KMS-11 (cell line): ENCODE data around the gene NBAS.

Experiments
- H2AFZ ChIP-seq: fragments of 200-600 bp; sonication (generic); 2 replicates; pipeline ENCODE4 v1.6.1; 2016; ENCODE audit warnings: antibody characterized with exemption, mixed run types, low read depth
- H3K27ac ChIP-seq: fragments of 200-600 bp; sonication (generic); 2 replicates; pipeline ENCODE4 v1.6.1; 2016; ENCODE audit warnings: mild to moderate bottlenecking, mixed run types
- H3K27me3 ChIP-seq: fragments of 200-600 bp; sonication (generic); 2 replicates; pipeline ENCODE4 v1.6.1; 2017; ENCODE audit warnings: mild to moderate bottlenecking, low read depth, mixed run types, moderate library complexity; ENCODE audit not compliant: insufficient read depth
- H3K36me3 ChIP-seq: fragments of 200-600 bp; sonication (generic); 2 replicates; pipeline ENCODE4 v1.6.1; 2017; ENCODE audit warnings: mild to moderate bottlenecking, mixed run types; ENCODE audit not compliant: insufficient read depth
- H3K4me1 ChIP-seq: fragments of 200-600 bp; sonication (generic); 2 replicates; pipeline ENCODE4 v1.6.1; 2016; ENCODE audit warnings: mild to moderate bottlenecking, low read depth, mixed run types; ENCODE audit not compliant: poor library complexity, severe bottlenecking
- H3K4me2 ChIP-seq: fragments of 200-600 bp; sonication (generic); 2 replicates; pipeline ENCODE4 v1.7.0; 2016; ENCODE audit warnings: mild to moderate bottlenecking, mixed run types
- H3K4me3 ChIP-seq: fragments of 200-600 bp; sonication (generic); IDR thresholded peaks from 2 replicates; pipeline ENCODE4 v1.6.1; 2017; ENCODE audit warnings: low read depth, low read length, mixed read lengths; ENCODE audit not compliant: insufficient read depth
- H3K79me2 ChIP-seq: fragments of 200-600 bp; sonication (generic); 2 replicates; pipeline ENCODE4 v1.6.1; 2016; ENCODE audit warnings: low read depth, mixed run types; ENCODE audit not compliant: insufficient read depth
- H3K9ac ChIP-seq: fragments of 200-600 bp; sonication (generic); 2 replicates; pipeline ENCODE4 v1.6.1; 2016; ENCODE audit warnings: mild to moderate bottlenecking, mixed run types
- H4K20me1 ChIP-seq: fragments of 200-600 bp; sonication (generic); 2 replicates; pipeline ENCODE4 v1.6.1; 2016; ENCODE audit warnings: mild to moderate bottlenecking, mixed run types; ENCODE audit not compliant: insufficient read depth
- TF ChIP-seq, protein P1 (sequence below): fragments of 200-600 bp; sonication (generic); conservative IDR thresholded peaks from 2 replicates; pipeline ENCODE4 v1.6.1; 2017; ENCODE audit warnings: low read depth, mild to moderate bottlenecking, antibody characterized with exemption, low read length, moderate library complexity, mixed read lengths

The NBAS gene

DNA sequence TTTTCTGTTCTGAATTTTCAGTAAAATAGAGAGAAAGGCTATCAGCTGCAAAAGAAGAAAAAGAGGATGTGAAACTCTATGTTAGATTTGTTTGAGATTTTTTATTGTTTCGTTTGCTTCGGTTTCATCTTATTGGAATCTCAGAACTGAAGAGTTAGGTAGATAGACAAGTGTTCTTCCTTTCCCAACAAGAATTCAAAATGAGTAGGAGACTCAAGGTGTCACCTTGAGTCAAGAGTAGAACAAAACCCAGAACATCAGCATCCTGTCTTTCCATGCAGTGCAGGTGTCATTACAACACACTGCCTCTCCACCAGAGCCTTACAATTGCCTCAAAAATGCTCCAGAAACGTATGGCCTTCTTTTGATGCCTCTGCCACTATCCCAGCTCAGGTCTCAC is 21.1 kb downstream of the NBAS start:
- Histone ChIP-seq H3K4me2 (no peak overlapping the region), H4K20me1 (no peaks in the 10 kb centered on the region), H3K79me2 (no peaks in the 10 kb centered on the region), H3K36me3 (no peaks in the 10 kb centered on the region), H2AFZ (no peak overlapping the region), H3K4me3 (no peak overlapping the region), H3K27me3 (no peaks in the 10 kb centered on the region), H3K9ac (no peak overlapping the region), H3K27ac (no peak overlapping the region), H3K4me1 (peaks cover 2% of the 10 kb centered on the region)
- TF ChIP-seq, protein P1, sequence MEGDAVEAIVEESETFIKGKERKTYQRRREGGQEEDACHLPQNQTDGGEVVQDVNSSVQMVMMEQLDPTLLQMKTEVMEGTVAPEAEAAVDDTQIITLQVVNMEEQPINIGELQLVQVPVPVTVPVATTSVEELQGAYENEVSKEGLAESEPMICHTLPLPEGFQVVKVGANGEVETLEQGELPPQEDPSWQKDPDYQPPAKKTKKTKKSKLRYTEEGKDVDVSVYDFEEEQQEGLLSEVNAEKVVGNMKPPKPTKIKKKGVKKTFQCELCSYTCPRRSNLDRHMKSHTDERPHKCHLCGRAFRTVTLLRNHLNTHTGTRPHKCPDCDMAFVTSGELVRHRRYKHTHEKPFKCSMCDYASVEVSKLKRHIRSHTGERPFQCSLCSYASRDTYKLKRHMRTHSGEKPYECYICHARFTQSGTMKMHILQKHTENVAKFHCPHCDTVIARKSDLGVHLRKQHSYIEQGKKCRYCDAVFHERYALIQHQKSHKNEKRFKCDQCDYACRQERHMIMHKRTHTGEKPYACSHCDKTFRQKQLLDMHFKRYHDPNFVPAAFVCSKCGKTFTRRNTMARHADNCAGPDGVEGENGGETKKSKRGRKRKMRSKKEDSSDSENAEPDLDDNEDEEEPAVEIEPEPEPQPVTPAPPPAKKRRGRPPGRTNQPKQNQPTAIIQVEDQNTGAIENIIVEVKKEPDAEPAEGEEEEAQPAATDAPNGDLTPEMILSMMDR = no peak

- Histone ChIP-seq H3K4me1 (peaks cover 2% of the 10 kb centered on the region), H3K27me3 (no peaks in the 10 kb centered on the region), H3K4me2 (no peak overlapping the region), H3K27ac (no peak overlapping the region), H3K9ac (no peak overlapping the region), H3K36me3 (no peaks in the 10 kb centered on the region), H4K20me1 (no peaks in the 10 kb centered on the region), H3K79me2 (no peaks in the 10 kb centered on the region), H2AFZ (no peak overlapping the region), H3K4me3 (no peak overlapping the region)
- TF ChIP-seq, protein P1 = no peak
Measured at GRCh38 chr2:15538792-15539191, 22.3 kb downstream of the NBAS start.

DNA sequence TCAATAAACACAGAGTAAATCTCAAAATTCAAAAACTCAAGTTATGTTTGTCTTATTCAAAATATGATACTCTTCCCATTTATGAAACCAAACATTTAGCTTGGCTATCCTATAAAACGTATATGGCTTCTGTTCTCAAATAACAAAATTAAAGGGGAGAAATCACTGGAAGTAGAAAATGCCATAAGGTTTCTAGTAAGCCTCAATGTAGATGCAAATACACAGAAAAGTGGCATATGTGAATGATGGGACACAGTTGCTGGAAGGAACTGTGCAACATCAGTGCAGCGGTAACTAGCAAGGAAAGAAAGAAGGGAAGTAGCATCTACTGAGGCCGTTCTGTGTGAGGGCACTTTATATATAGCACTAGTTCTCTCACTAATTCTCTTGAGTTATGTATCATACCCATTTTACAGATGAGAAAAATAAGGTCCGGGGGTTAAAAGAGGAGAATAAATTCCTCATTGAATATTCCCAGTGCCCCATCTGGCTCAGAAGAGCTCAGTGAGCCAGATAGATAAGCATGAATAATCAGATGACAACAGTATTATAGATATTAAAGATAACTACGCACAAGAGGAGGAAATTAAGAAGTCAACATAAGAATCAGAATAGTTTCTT is 27.2 kb downstream of the NBAS start:
- no peaks in the 10 kb centered on the region for H3K36me3 ChIP-seq
- H4K20me1 ChIP-seq = no peaks in the 10 kb centered on the region
- no peak overlapping the region for H3K27ac ChIP-seq
- no peak overlapping the region for H3K4me2 ChIP-seq
- H3K9ac ChIP-seq = no peak overlapping the region
- no peak overlapping the region for H2AFZ ChIP-seq
- no peaks in the 10 kb centered on the region for H3K4me1 ChIP-seq
- H3K79me2 ChIP-seq = no peaks in the 10 kb centered on the region
- TF ChIP-seq, protein P1 = no peak
- H3K27me3 ChIP-seq = no peaks in the 10 kb centered on the region
- H3K4me3 ChIP-seq = no peak overlapping the region

DNA sequence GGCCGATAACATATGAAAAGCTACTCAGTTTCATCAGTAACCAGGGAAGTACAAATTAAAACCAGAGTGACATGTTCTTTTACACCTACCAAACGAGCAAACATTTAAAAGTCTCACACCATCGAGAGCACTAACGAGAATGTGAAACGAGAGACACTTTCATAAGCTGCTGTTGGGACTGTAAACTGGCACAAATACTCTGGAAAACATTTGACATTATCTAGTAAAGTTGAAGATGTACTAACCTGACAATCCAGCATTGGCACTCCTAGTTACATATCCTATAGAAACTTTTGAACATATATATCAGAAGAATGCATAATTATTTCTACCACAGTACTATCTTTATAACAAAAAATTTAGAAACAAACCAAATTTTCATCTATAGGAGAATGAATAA is 28.1 kb downstream of the NBAS start:
- H2AFZ ChIP-seq = no peak overlapping the region
- no peaks in the 10 kb centered on the region for H3K27me3 ChIP-seq
- no peaks in the 10 kb centered on the region for H3K4me1 ChIP-seq
- H3K4me3 ChIP-seq = no peak overlapping the region
- TF ChIP-seq, protein P1 = no peak
- H3K79me2 ChIP-seq = no peaks in the 10 kb centered on the region
- H3K9ac ChIP-seq = no peak overlapping the region
- H3K36me3 ChIP-seq = no peaks in the 10 kb centered on the region
- H3K27ac ChIP-seq = no peak overlapping the region
- H3K4me2 ChIP-seq = no peak overlapping the region
- no peaks in the 10 kb centered on the region for H4K20me1 ChIP-seq
